ENCODE measurements around the gene GZF1.

Gene GZF1

GRCh38 chr20:23361476-23362391 is at the start of gene GZF1:
TSS of gene GZF1 (plus strand) at chr20:23362182. CDS start at chr20:23364384, 2,202 bp downstream.
- DNase-seq (ENCODE audit: low read depth in 1 of 2, low spot score in 1 of 2): peak; percentile 97 to 98

- DNase-seq (ENCODE audit: low read depth in 1 of 2, low spot score in 1 of 2): no peak
Observed at GRCh38 chr20:23313271-23313670, 48.7 kb upstream of the GZF1 start.

GRCh38 chr20:23314699-23315098 is 47.3 kb upstream of the GZF1 start:
- DNase-seq (ENCODE audit: low read depth in 1 of 2, low spot score in 1 of 2): no peak

GRCh38 chr20:23315099-23315498 is 46.9 kb upstream of the GZF1 start:
- no peak for DNase-seq (ENCODE audit: low read depth in 1 of 2, low spot score in 1 of 2)

- DNase-seq (ENCODE audit: low read depth in 1 of 2, low spot score in 1 of 2): no peak
Observed at GRCh38 chr20:23316626-23317025, 45.4 kb upstream of the GZF1 start.

- DNase-seq (ENCODE audit: low read depth in 1 of 2, low spot score in 1 of 2): no peak
Observed at GRCh38 chr20:23317081-23317480, 44.9 kb upstream of the GZF1 start.

- DNase-seq (ENCODE audit: low read depth in 1 of 2, low spot score in 1 of 2): no peak
Observed at GRCh38 chr20:23318347-23318746, 43.6 kb upstream of the GZF1 start.

GRCh38 chr20:23320317-23320716 is 41.7 kb upstream of the GZF1 start:
- DNase-seq (ENCODE audit: low read depth in 1 of 2, low spot score in 1 of 2): no peak

- DNase-seq (ENCODE audit: low read depth in 1 of 2, low spot score in 1 of 2): no peak
Observed at GRCh38 chr20:23325107-23325506, 36.9 kb upstream of the GZF1 start.

GRCh38 chr20:23326774-23327173 is 35.2 kb upstream of the GZF1 start:
- DNase-seq (ENCODE audit: low read depth in 1 of 2, low spot score in 1 of 2): no peak

- DNase-seq (ENCODE audit: low read depth in 1 of 2, low spot score in 1 of 2): no peak
Observed at GRCh38 chr20:23327617-23328333, 34.2 kb upstream of the GZF1 start.

- no peak for DNase-seq (ENCODE audit: low read depth in 1 of 2, low spot score in 1 of 2)
Observed at GRCh38 chr20:23331450-23332350, 30.3 kb upstream of the GZF1 start.

GRCh38 chr20:23332467-23332866 is 29.5 kb upstream of the GZF1 start:
- no peak for DNase-seq (ENCODE audit: low read depth in 1 of 2, low spot score in 1 of 2)

GRCh38 chr20:23334111-23334510 is 27.9 kb upstream of the GZF1 start:
- DNase-seq (ENCODE audit: low read depth in 1 of 2, low spot score in 1 of 2): no peak

GRCh38 chr20:23335521-23335920 is 26.5 kb upstream of the GZF1 start:
- DNase-seq (ENCODE audit: low read depth in 1 of 2, low spot score in 1 of 2): no peak

GRCh38 chr20:23336476-23336875 is 25.5 kb upstream of the GZF1 start:
- DNase-seq (ENCODE audit: low read depth in 1 of 2, low spot score in 1 of 2): no peak

- no peak for DNase-seq (ENCODE audit: low read depth in 1 of 2, low spot score in 1 of 2)
Observed at GRCh38 chr20:23337312-23337711, 24.7 kb upstream of the GZF1 start.

- DNase-seq (ENCODE audit: low read depth in 1 of 2, low spot score in 1 of 2): no peak
Observed at GRCh38 chr20:23339986-23340385, 22.0 kb upstream of the GZF1 start.

- DNase-seq (ENCODE audit: low read depth in 1 of 2, low spot score in 1 of 2): no peak
Observed at GRCh38 chr20:23340524-23340923, 21.5 kb upstream of the GZF1 start.

GRCh38 chr20:23341073-23341472 is 20.9 kb upstream of the GZF1 start:
- no peak for DNase-seq (ENCODE audit: low read depth in 1 of 2, low spot score in 1 of 2)

- DNase-seq (ENCODE audit: low read depth in 1 of 2, low spot score in 1 of 2): no peak
Observed at GRCh38 chr20:23343590-23343989, 18.4 kb upstream of the GZF1 start.
